NCI-H460 (cell line): ENCODE data around the gene CHRNA9. TPM values are rescaled to one million over a fixed set of nuclear protein-coding genes. Genes with fewer than 3 reads are reported as not detected.
"Not testable (repeated sequence)": the region's sequence is repeated elsewhere in the genome, so short reads cannot be mapped to it uniquely, and the experiment has no call there.

Source experiments
- DNase-seq: peaks from one replicate; pipeline ENCODE4 v3.0.0-alpha.2; 2016; ENCODE audit warnings: low read depth; ENCODE audit errors: extremely low read depth
- polyA plus RNA-seq: library from polyadenylated mRNA; depleted of rRNA; stranded (reverse); fragments of >200 nt; gene quantifications from 2 replicates; pipeline ENCODE4 v1.2.3, GENCODE V29; 2014; cell fraction: nucleus; rRNA removed
- total RNA-seq: library from RNA; depleted of rRNA; stranded (reverse); fragments of >200 nt; shearing (Covaris generic); gene quantifications from 2 replicates; pipeline ENCODE4 v1.2.3, GENCODE V29; 2014; rRNA removed

Gene CHRNA9
- total RNA-seq = 0.26 TPM in 1 of 2 replicates, not detected in the other
- 0.21 TPM in 1 of 2 replicates, not detected in the other for polyA plus RNA-seq

GRCh38 chr4:40334591-40335524 is at the start of gene CHRNA9:
Gene CHRNA9 (plus strand): TSS chr4:40335333. CDS start chr4:40335468, 135 bp downstream.
- no peak for DNase-seq

- DNase-seq = no peak
Observed at GRCh38 chr4:40285692-40286091, 49.4 kb upstream of the CHRNA9 start.

GRCh38 chr4:40288566-40288965 is 46.6 kb upstream of the CHRNA9 start:
- no peak for DNase-seq

- DNase-seq = no peak
Observed at GRCh38 chr4:40289366-40290188, 45.6 kb upstream of the CHRNA9 start.

- not testable (repeated sequence) for DNase-seq
Observed at GRCh38 chr4:40290611-40291186, 44.4 kb upstream of the CHRNA9 start.

GRCh38 chr4:40292313-40292759 is 42.8 kb upstream of the CHRNA9 start:
- no peak for DNase-seq

GRCh38 chr4:40294339-40294738 is 40.8 kb upstream of the CHRNA9 start:
- no peak for DNase-seq

- DNase-seq = not testable (repeated sequence)
Observed at GRCh38 chr4:40295030-40295429, 40.1 kb upstream of the CHRNA9 start.

GRCh38 chr4:40295572-40295971 is 39.6 kb upstream of the CHRNA9 start:
- no peak for DNase-seq

- DNase-seq = no peak
Observed at GRCh38 chr4:40299126-40299525, 36.0 kb upstream of the CHRNA9 start.

GRCh38 chr4:40299811-40300292 is 35.3 kb upstream of the CHRNA9 start:
- DNase-seq = no peak

- no peak for DNase-seq
Observed at GRCh38 chr4:40300371-40301162, 34.6 kb upstream of the CHRNA9 start.

- no peak for DNase-seq
Observed at GRCh38 chr4:40301603-40302002, 33.5 kb upstream of the CHRNA9 start.

- no peak for DNase-seq
Observed at GRCh38 chr4:40303751-40304150, 31.4 kb upstream of the CHRNA9 start.

GRCh38 chr4:40305328-40306170 is 29.6 kb upstream of the CHRNA9 start:
- DNase-seq = no peak

GRCh38 chr4:40306226-40306625 is 28.9 kb upstream of the CHRNA9 start:
- DNase-seq = no peak

- DNase-seq = no peak
Observed at GRCh38 chr4:40306976-40307375, 28.2 kb upstream of the CHRNA9 start.

- DNase-seq = no peak
Observed at GRCh38 chr4:40307627-40308497, 27.3 kb upstream of the CHRNA9 start.
